Naive thymus-derived CD4-positive, alpha-beta T cell (primary cell): ENCODE data around the gene SCYGR1. TPM values are rescaled to one million over a fixed set of nuclear protein-coding genes. Genes with fewer than 3 reads are reported as not detected.
"Not testable (repeated sequence)": the region's sequence is repeated elsewhere in the genome, so short reads cannot be mapped to it uniquely, and the experiment has no call there.

ENCODE experiments used
- ATAC-seq: fragments of 150-1000 bp; cut with Tn5 transposase; 2 replicates; pipeline ENCODE4 v1.10.0; 2021; ENCODE audit warnings: mild to moderate bottlenecking, moderate library complexity
- CTCF ChIA-PET: fragments of 350-600 bp; sonication (Branson Sonifier 250); formaldehyde crosslinking; loops from one replicate; lab custom pipeline; 2021; ENCODE audit warnings: antibody characterized with exemption; lab: Charles Lee
- POLR2A ChIA-PET: fragments of 350-600 bp; sonication (Branson Sonifier 250); formaldehyde crosslinking; loops from one replicate; lab custom pipeline; 2021; ENCODE audit warnings: antibody characterized with exemption, inconsistent platforms; lab: Charles Lee
- DNase-seq, 9 donors: peaks; one replicate each; pipeline versions ENCODE4 v3.0.0 to v3.0.0-alpha.2; 2020 to 2022; ENCODE audit warnings: mixed read lengths in 1 of 9
- H3K27ac ChIP-seq: one replicate; pipeline ENCODE4 v1.7.0; 2013; ENCODE audit warnings: mild to moderate bottlenecking, low read depth, low read length, moderate library complexity
- H3K27me3 ChIP-seq, 2 donors: one replicate each; pipeline ENCODE4 v1.7.0; 2013; ENCODE audit warnings: low read length in 2 of 2, mild to moderate bottlenecking in 2 of 2, moderate library complexity in 2 of 2; ENCODE audit not compliant: control insufficient read depth in 2 of 2, insufficient read depth in 2 of 2
- H3K36me3 ChIP-seq, 3 experiments: 1 replicate in 2 of 3; 2 replicates in 1 of 3; pipeline ENCODE4 v1.7.0; 2013; ENCODE audit warnings: low read length in 3 of 3, mild to moderate bottlenecking in 3 of 3, moderate library complexity in 1 of 3; ENCODE audit not compliant: insufficient read depth in 3 of 3, control insufficient read depth in 2 of 3
- H3K4me1 ChIP-seq, 2 donors: one replicate each; pipeline ENCODE4 v1.7.0; 2013; ENCODE audit warnings: low read length in 2 of 2, mild to moderate bottlenecking in 2 of 2, moderate library complexity in 1 of 2; ENCODE audit not compliant: control insufficient read depth in 2 of 2, insufficient read depth in 2 of 2
- H3K4me3 ChIP-seq: 2 replicates; pipeline ENCODE4 v1.7.0; 2013; ENCODE audit warnings: mild to moderate bottlenecking, low read length
- H3K9me3 ChIP-seq, 3 experiments: 1 replicate in 2 of 3; 2 replicates in 1 of 3; pipeline ENCODE4 v1.7.0; 2013; ENCODE audit warnings: low read length in 3 of 3; ENCODE audit not compliant: control insufficient read depth in 2 of 3
- H3K27ac Mint-ChIP-seq, 9 donors: one replicate each; pipeline ENCODE4 v1.8.0; 2020 to 2022; ENCODE audit warnings: mixed read lengths in 9 of 9, mild to moderate bottlenecking in 8 of 9, moderate library complexity in 5 of 9, inconsistent platforms in 2 of 9
- H3K27me3 Mint-ChIP-seq, 5 donors: one replicate each; pipeline ENCODE4 v1.8.0; 2021 to 2022; ENCODE audit warnings: mixed read lengths in 5 of 5, mild to moderate bottlenecking in 1 of 5
- H3K36me3 Mint-ChIP-seq, 5 donors: one replicate each; pipeline ENCODE4 v1.8.0; 2020 to 2022; ENCODE audit warnings: mixed read lengths in 5 of 5, mild to moderate bottlenecking in 3 of 5, inconsistent platforms in 1 of 5
- H3K4me1 Mint-ChIP-seq, 7 donors: one replicate each; pipeline ENCODE4 v1.8.0; 2020 to 2022; ENCODE audit warnings: mixed read lengths in 7 of 7, mild to moderate bottlenecking in 3 of 7, inconsistent platforms in 1 of 7
- H3K4me3 Mint-ChIP-seq, 10 donors: one replicate each; pipeline ENCODE4 v1.8.0; 2020 to 2022; ENCODE audit warnings: mild to moderate bottlenecking in 10 of 10, mixed read lengths in 10 of 10, moderate library complexity in 6 of 10, inconsistent platforms in 2 of 10
- H3K9me3 Mint-ChIP-seq, 11 donors: one replicate each; pipeline ENCODE4 v1.8.0; 2020 to 2022; ENCODE audit warnings: mixed read lengths in 11 of 11, mild to moderate bottlenecking in 4 of 11, inconsistent platforms in 1 of 11, moderate library complexity in 1 of 11
- intact Hi-C, 2 donors: fragments of 100-400 bp; cut with micrococcal nuclease; formaldehyde crosslinking; loops; one replicate each; pipeline ENCODE4 v1.15.1; 2023
- polyA plus RNA-seq, 2 donors: library from polyadenylated mRNA; unstranded; fragments of 300-500 nt; fragmentation: Illumina TruSeq; gene quantifications; one replicate each; pipeline ENCODE4 v1.2.3, GENCODE V29; 2021
- total RNA-seq, 6 experiments: library from RNA in 5 of 6; stranded (reverse) in 5 of 6; gene quantifications; 1 replicate in 5 of 6; 2 replicates in 1 of 6; pipeline ENCODE4 v1.2.3 and lab custom pipeline; 2021 to 2026

The SCYGR1 gene
- total and polyA plus RNA-seq, 7 experiments from 2014 or later: not detected

DNA sequence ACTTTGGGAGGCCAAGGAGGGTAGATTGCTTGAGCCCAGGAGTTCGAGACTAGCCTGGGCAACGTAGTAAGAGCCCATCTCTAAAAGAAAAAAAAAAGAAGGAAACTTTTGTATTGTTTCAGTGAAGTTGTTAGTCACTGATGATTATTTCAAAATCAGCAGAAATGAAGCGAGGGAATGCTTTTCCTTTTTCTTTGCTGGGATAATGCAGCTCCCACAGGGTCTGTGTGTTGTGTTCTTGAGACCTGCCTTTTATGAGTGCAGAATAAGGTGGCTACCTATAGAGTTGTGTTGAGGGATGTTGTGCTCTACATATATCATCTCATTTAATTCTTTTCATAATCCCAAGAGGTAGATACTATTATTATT is 20.3 kb downstream of the SCYGR1 start:
- ChIA-PET CTCF (interaction anchor here (0.6 kb wide), 1 partner anchor 236 kb away, joined by 4 read pairs; no protein-coding TSS in a partner anchor), POLR2A (no interaction called here)
- Histone ChIP-seq H3K27me3 (no peaks in the 10 kb centered on the region), H3K9me3 (no peaks in the 10 kb centered on the region), H3K27ac (no peak overlapping the region), H3K36me3 (no peaks in the 10 kb centered on the region), H3K4me3 (no peak overlapping the region), H3K4me1 (no peaks in the 10 kb centered on the region)
- Mint-ChIP-seq H3K4me3 (no peak overlapping the region), H3K27ac (no peak overlapping the region), H3K9me3 (no peaks in the 10 kb centered on the region), H3K27me3 (peaks cover 0 to 4% (median 0%) of the 10 kb centered on the region in 5 donors), H3K4me1 (peaks cover 0 to 8% (median 0%) of the 10 kb centered on the region in 7 donors), H3K36me3 (no peaks in the 10 kb centered on the region)
- intact Hi-C loops: no loop called here
- DNase-seq (no peak), ATAC-seq (no peak)

- DNase-seq (no peak), ATAC-seq (no peak)
- Histone ChIP-seq H3K4me3 (no peak overlapping the region), H3K27ac (no peak overlapping the region), H3K4me1 (no peaks in the 10 kb centered on the region), H3K36me3 (no peaks in the 10 kb centered on the region), H3K9me3 (no peaks in the 10 kb centered on the region), H3K27me3 (no peaks in the 10 kb centered on the region)
- ChIA-PET CTCF (interaction anchor here (0.6 kb wide), 1 partner anchor 236 kb away, joined by 4 read pairs; no protein-coding TSS in a partner anchor), POLR2A (no interaction called here)
- intact Hi-C loops: no loop called here
- H3K36me3 Mint-ChIP-seq: no peaks in the 10 kb centered on the region
- H3K27me3 Mint-ChIP-seq: peaks cover 0 to 4% (median 0%) of the 10 kb centered on the region in 5 donors
- peaks cover 0 to 8% (median 0%) of the 10 kb centered on the region in 7 donors for H3K4me1 Mint-ChIP-seq
- H3K27ac Mint-ChIP-seq: no peak overlapping the region
- no peaks in the 10 kb centered on the region for H3K9me3 Mint-ChIP-seq
- H3K4me3 Mint-ChIP-seq: no peak overlapping the region
These were observed 20.9 kb downstream of the SCYGR1 start for GRCh38 chr2:227366769-227367426.

- Mint-ChIP-seq H3K9me3 (no peaks in the 10 kb centered on the region), H3K27ac (no peak overlapping the region), H3K4me3 (no peak overlapping the region), H3K27me3 (no peaks in the 10 kb centered on the region), H3K36me3 (peaks cover 0 to 4% (median 0%) of the 10 kb centered on the region in 5 donors), H3K4me1 (peaks cover 0 to 8% (median 0%) of the 10 kb centered on the region in 7 donors)
- H3K4me3 ChIP-seq: no peak overlapping the region
- intact Hi-C loops: no loop called here
- ChIA-PET POLR2A (no interaction called here), CTCF (no interaction called here)
- H3K27ac ChIP-seq: no peak overlapping the region
- DNase-seq: no peak
- no peaks in the 10 kb centered on the region for H3K27me3 ChIP-seq
- H3K4me1 ChIP-seq: no peaks in the 10 kb centered on the region
- H3K9me3 ChIP-seq: no peaks in the 10 kb centered on the region
- no peaks in the 10 kb centered on the region for H3K36me3 ChIP-seq
- ATAC-seq: no peak
These were observed 21.9 kb downstream of the SCYGR1 start for GRCh38 chr2:227365833-227366232.

DNA sequence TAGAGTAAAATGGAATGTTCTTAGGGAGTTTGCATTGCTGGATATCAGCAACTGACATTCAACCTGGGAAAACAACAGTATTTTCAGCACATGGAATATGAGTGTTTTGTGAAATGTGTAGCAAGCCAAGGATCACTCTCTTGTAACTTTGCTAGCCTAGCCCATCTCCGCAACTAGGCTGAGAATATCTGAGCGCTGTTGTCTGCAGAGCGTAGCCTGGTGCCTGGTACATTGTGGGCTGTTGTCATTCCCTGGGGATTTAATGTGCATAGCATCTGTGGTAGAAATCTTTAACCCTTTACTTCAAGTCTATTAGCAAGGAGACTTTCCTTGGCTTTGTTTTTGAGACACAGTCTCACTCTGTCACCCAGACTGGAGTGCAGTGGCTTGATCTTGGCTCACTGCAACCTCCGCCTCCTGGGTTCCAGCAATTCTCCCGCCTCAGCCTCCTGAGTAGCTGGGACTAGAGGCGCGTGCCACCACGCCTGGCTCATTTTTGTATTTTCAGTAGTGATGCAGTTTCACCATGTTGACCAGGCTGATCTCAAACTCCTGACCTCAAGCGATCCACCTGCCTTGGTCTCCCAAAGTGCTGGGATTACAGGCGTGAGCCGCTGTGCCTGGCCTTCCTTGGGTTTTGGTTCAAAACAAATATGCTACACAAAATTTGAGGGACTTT is 23.0 kb downstream of the SCYGR1 start:
- H3K36me3 Mint-ChIP-seq, H3K27me3 ChIP-seq, CTCF ChIA-PET, H3K4me3 ChIP-seq, H3K4me1 ChIP-seq, H3K4me1 Mint-ChIP-seq, H3K9me3 Mint-ChIP-seq, H3K27ac Mint-ChIP-seq, POLR2A ChIA-PET, H3K4me3 Mint-ChIP-seq, ATAC-seq, H3K9me3 ChIP-seq, H3K27ac ChIP-seq, H3K36me3 ChIP-seq, DNase-seq, H3K27me3 Mint-ChIP-seq: not testable (repeated sequence)
- intact Hi-C loops: loop anchor here in 1 of 2 donors (5.0 kb wide), 1 partner anchor 98 kb away; no protein-coding TSS in a partner anchor

DNA sequence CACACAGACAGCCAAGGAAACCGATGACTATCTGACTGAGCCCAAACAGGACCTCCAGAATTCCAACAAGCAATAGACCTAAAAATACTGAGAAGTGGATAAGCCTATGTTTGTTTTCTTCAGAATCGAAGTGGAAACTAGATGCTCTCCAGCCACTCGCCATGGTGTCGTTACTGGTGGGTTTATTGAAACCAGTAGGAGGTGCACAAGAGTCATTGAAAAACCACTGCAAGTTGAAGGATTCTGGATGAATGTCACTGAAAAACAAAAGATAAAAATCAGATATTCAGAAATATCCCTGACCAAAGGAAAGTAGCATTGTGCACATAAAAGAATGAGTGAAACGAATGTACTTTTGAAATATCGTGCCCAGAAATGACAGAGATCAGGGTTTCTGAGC is 24.0 kb downstream of the SCYGR1 start:
- ChIA-PET CTCF (no interaction called here), POLR2A (no interaction called here)
- Mint-ChIP-seq H3K4me3 (no peak overlapping the region), H3K9me3 (no peaks in the 10 kb centered on the region), H3K27me3 (no peaks in the 10 kb centered on the region), H3K27ac (no peak overlapping the region), H3K36me3 (peaks cover 0 to 9% (median 0%) of the 10 kb centered on the region in 5 donors), H3K4me1 (peaks cover 0 to 8% (median 0%) of the 10 kb centered on the region in 7 donors)
- H3K9me3 ChIP-seq: no peaks in the 10 kb centered on the region
- ATAC-seq (no peak), DNase-seq (peak in 6 of 9 donors; percentile 3 to 32 (median 15))
- no peaks in the 10 kb centered on the region for H3K27me3 ChIP-seq
- intact Hi-C loops: loop anchor here in 1 of 2 donors (5.0 kb wide), 1 partner anchor 99 kb away; no protein-coding TSS in a partner anchor
- no peak overlapping the region for H3K4me3 ChIP-seq
- no peak overlapping the region for H3K27ac ChIP-seq
- peaks cover 0 to 5% (median 0%) of the 10 kb centered on the region in 3 experiments for H3K36me3 ChIP-seq
- H3K4me1 ChIP-seq: no peaks in the 10 kb centered on the region

- Mint-ChIP-seq H3K9me3 (no peaks in the 10 kb centered on the region), H3K36me3 (peaks cover 0 to 27% (median 5%) of the 10 kb centered on the region in 5 donors), H3K4me3 (no peak overlapping the region), H3K4me1 (peaks cover 0 to 8% (median 0%) of the 10 kb centered on the region in 7 donors), H3K27me3 (no peaks in the 10 kb centered on the region), H3K27ac (no peak overlapping the region)
- ATAC-seq: no peak
- Histone ChIP-seq H3K9me3 (no peaks in the 10 kb centered on the region), H3K27ac (no peak overlapping the region), H3K27me3 (no peaks in the 10 kb centered on the region), H3K4me3 (no peak overlapping the region), H3K4me1 (no peaks in the 10 kb centered on the region), H3K36me3 (peaks cover 0 to 30% (median 5%) of the 10 kb centered on the region in 3 experiments)
- intact Hi-C loops: loop anchor here in 1 of 2 donors (5.0 kb wide), 1 partner anchor 102 kb away; no protein-coding TSS in a partner anchor
- ChIA-PET POLR2A (no interaction called here), CTCF (no interaction called here)
- no peak for DNase-seq
These were observed 27.4 kb downstream of the SCYGR1 start for GRCh38 chr2:227360351-227360750.
